CD4-positive, alpha-beta T cell (primary cell): Measurements from ENCODE around the gene C3. TPM values are rescaled to one million over a fixed set of nuclear protein-coding genes. Genes with fewer than 3 reads are reported as not detected.

Experiments used
- ATAC-seq: fragments of 200-7000 bp; cut with Tn5 transposase; one replicate; pipeline ENCODE4 v1.10.0; 2022; ENCODE audit warnings: mild to moderate bottlenecking; ENCODE audit not compliant: poor library complexity
- CTCF ChIA-PET: fragments of 350-600 bp; sonication (Branson Sonifier 250); formaldehyde crosslinking; loops from one replicate; lab custom pipeline; 2021; ENCODE audit warnings: antibody characterized with exemption, inconsistent platforms; lab: Charles Lee
- POLR2A ChIA-PET: fragments of 350-600 bp; sonication (Branson Sonifier 250); formaldehyde crosslinking; loops from one replicate; lab custom pipeline; 2021; ENCODE audit warnings: antibody characterized with exemption, inconsistent platforms; lab: Charles Lee
- DNase-seq, 14 experiments: peaks; one replicate each; pipeline ENCODE4 v3.0.0-alpha.2; 2013 to 2020; ENCODE audit warnings: mixed read lengths in 2 of 14
- H3K27ac ChIP-seq, 2 donors: one replicate each; pipeline versions ENCODE4 v1.5.1 to v1.7.0; 2013; ENCODE audit warnings: low read length in 2 of 2, low read depth in 1 of 2, mild to moderate bottlenecking in 1 of 2
- H3K27me3 ChIP-seq, 2 experiments: 1 replicate in 1 of 2; 2 replicates in 1 of 2; pipeline versions ENCODE4 v1.6.1 to v1.7.0; 2013; ENCODE audit warnings: low read length in 2 of 2, control low read depth in 1 of 2, mild to moderate bottlenecking in 1 of 2, moderate library complexity in 1 of 2; ENCODE audit not compliant: insufficient read depth in 2 of 2, control insufficient read depth in 1 of 2
- H3K36me3 ChIP-seq: one replicate; pipeline ENCODE4 v1.6.1; 2013; ENCODE audit warnings: low read length, control low read depth; ENCODE audit not compliant: insufficient read depth
- H3K4me1 ChIP-seq: one replicate; pipeline ENCODE4 v1.6.1; 2013; ENCODE audit warnings: low read length, control low read depth; ENCODE audit not compliant: insufficient read depth
- H3K4me3 ChIP-seq: one replicate; pipeline ENCODE4 v1.5.1; 2013; ENCODE audit warnings: mild to moderate bottlenecking, low read length, moderate library complexity
- H3K9me3 ChIP-seq, 2 experiments: 1 replicate in 1 of 2; 2 replicates in 1 of 2; pipeline versions ENCODE4 v1.6.1 to v1.7.0; 2013; ENCODE audit warnings: low read length in 2 of 2, mild to moderate bottlenecking in 2 of 2, control low read depth in 1 of 2, moderate library complexity in 1 of 2; ENCODE audit not compliant: control insufficient read depth in 1 of 2, insufficient read depth in 1 of 2
- H3K27ac Mint-ChIP-seq: one replicate; pipeline ENCODE4 v1.8.0; 2020; ENCODE audit warnings: mixed read lengths
- H3K27me3 Mint-ChIP-seq: one replicate; pipeline ENCODE4 v1.8.0; 2021; ENCODE audit warnings: mixed read lengths
- H3K36me3 Mint-ChIP-seq: one replicate; pipeline ENCODE4 v1.8.0; 2021; ENCODE audit warnings: low read depth, mixed read lengths
- H3K4me1 Mint-ChIP-seq: one replicate; pipeline ENCODE4 v1.8.0; 2021; ENCODE audit warnings: low read depth, mixed read lengths
- H3K4me3 Mint-ChIP-seq: one replicate; pipeline ENCODE4 v1.8.0; 2020; ENCODE audit warnings: mild to moderate bottlenecking, mixed read lengths
- H3K9me3 Mint-ChIP-seq: one replicate; pipeline ENCODE4 v1.8.0; 2020; ENCODE audit warnings: mixed read lengths
- CTCF ChIP-seq: fragments of 200-600 bp; IDR thresholded peaks from one replicate; pipeline ENCODE4 v1.8.0; 2022; ENCODE audit warnings: antibody characterized with exemption, mild to moderate bottlenecking
- intact Hi-C, 2 experiments: fragments of 100-400 bp; cut with DNase I in 1 of 2; cut with micrococcal nuclease in 1 of 2; formaldehyde crosslinking; loops; one replicate each; pipeline versions ENCODE4 v1.15.1 to v1.9.0; 2023 to 2025; cut with DNase I, micrococcal nuclease
- total RNA-seq, 174 experiments: library from RNA in 2 of 174; stranded (reverse) in 2 of 174; gene quantifications; one replicate each; pipeline ENCODE4 v1.2.3 and lab custom pipeline; 2021 to 2026

Gene C3
- total RNA-seq, 2 experiments from 2014 or later = 0.55 TPM; not detected in 1

- Histone ChIP-seq H3K27me3 (no peaks in the 10 kb centered on the region), H3K4me3 (peak within 1 kb of the TSS; percentile 92), H3K9me3 (no peaks in the 10 kb centered on the region), H3K27ac (peak within 1 kb of the TSS; percentile 93), H3K4me1 (peaks cover 65% of the 10 kb centered on the region), H3K36me3 (peaks cover 16% of the 10 kb centered on the region)
- DNase-seq (peak; percentile 90 to 99 (median 95)), ATAC-seq (peak; percentile 71)
- no peaks in the 10 kb centered on the region for H3K27me3 Mint-ChIP-seq
- peaks cover 47% of the 10 kb centered on the region for H3K4me1 Mint-ChIP-seq
- ChIA-PET POLR2A (interaction anchor here (0.8 to 3.7 kb wide), 8 partner anchors 11 to 123 kb away, joined by 3 to 32 read pairs (median 6); partner anchors contain the start of genes GPR108 and TRIP10), CTCF (interaction anchor here (1.2 to 2.5 kb wide), 7 partner anchors 11 to 96 kb away, joined by 3 to 13 read pairs (median 3); no protein-coding TSS in a partner anchor)
- intact Hi-C loops = loop anchor here (1.0 to 5.0 kb wide), 6 partner anchors 15 to 135 kb away; partner anchors contain the start of genes GPR108 (in 1 of the 2) and TRIP10 (in 1 of the 2)
- peaks cover 32% of the 10 kb centered on the region for H3K36me3 Mint-ChIP-seq
- peak within 1 kb of the TSS; percentile 96 for H3K27ac Mint-ChIP-seq
- TF ChIP-seq CTCF = no peak
- H3K4me3 Mint-ChIP-seq = peak within 1 kb of the TSS; percentile 92
- H3K9me3 Mint-ChIP-seq = no peaks in the 10 kb centered on the region
These were observed 47.1 kb upstream of the C3 start, which contains the start of gene SH2D3A for GRCh38 chr19:6767357-6768235. Gene SH2D3A (minus strand): TSS chr19:6767435. CDS start chr19:6763748, 3,687 bp downstream.

DNA sequence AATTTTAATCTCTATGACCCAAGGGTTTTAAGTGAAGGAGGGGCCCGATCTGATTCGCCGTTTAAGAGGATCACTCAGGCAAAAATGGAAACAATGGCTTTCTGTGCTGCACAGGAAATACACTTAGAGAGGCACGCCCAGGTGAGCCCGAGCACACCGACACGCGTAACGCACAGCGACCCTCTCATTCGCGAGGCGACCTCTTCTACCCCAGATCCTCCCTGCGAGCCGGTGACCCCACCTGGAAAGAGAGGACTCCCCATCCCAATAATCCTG, 46.6 kb upstream of the C3 start:
- peak overlapping the region; percentile 96 for H3K27ac Mint-ChIP-seq
- DNase-seq = peak in 3 of 14 experiments; percentile 50 to 83 (median 79)
- peak overlapping the region; percentile 93 for H3K27ac ChIP-seq

More for the DNA sequence above, 46.6 kb upstream of the C3 start:
- CTCF ChIA-PET = interaction anchor here (1.3 to 2.0 kb wide), 5 partner anchors 12 to 96 kb away, joined by 3 to 7 read pairs (median 3); no protein-coding TSS in a partner anchor
- Mint-ChIP-seq H3K9me3 (no peaks in the 10 kb centered on the region), H3K36me3 (peaks cover 28% of the 10 kb centered on the region), H3K4me3 (peak overlapping the region; percentile 92), H3K27me3 (no peaks in the 10 kb centered on the region), H3K4me1 (peaks cover 41% of the 10 kb centered on the region)
- TF ChIP-seq CTCF = no peak
- POLR2A ChIA-PET = interaction anchor here (0.8 to 3.7 kb wide), 8 partner anchors 10 to 124 kb away, joined by 3 to 32 read pairs (median 6); partner anchors contain the start of genes GPR108 and TRIP10
- peak; percentile 40 for ATAC-seq
- peaks cover 20% of the 10 kb centered on the region for H3K36me3 ChIP-seq
- intact Hi-C loops = loop anchor here (1.0 to 5.0 kb wide), 6 partner anchors 14 to 135 kb away; partner anchors contain the start of genes GPR108 (in 1 of the 2) and TRIP10 (in 1 of the 2)
- no peaks in the 10 kb centered on the region for H3K9me3 ChIP-seq
- peaks cover 60% of the 10 kb centered on the region for H3K4me1 ChIP-seq
- no peaks in the 10 kb centered on the region for H3K27me3 ChIP-seq
- H3K4me3 ChIP-seq = peak overlapping the region; percentile 92
